Trophoblast cell (in vitro differentiated cells and primary cell): ENCODE data around the gene ZNF24.
A peak's percentile ranks its signal among the peaks of the same experiment; 100 is the strongest.

Experiments used
- DNase-seq, 2 donors: peaks; one replicate each; pipeline ENCODE4 v3.0.0-alpha.2; 2016
- H2AFZ ChIP-seq: 2 replicates; pipeline ENCODE4 v1.6.1; 2013; ENCODE audit warnings: low read length, moderate library complexity, mild to moderate bottlenecking; ENCODE audit not compliant: insufficient read depth, poor library complexity
- H2AK5ac ChIP-seq: 2 replicates; pipeline ENCODE4 v1.6.1; 2013; ENCODE audit warnings: mild to moderate bottlenecking, low read length
- H2BK120ac ChIP-seq: 2 replicates; pipeline ENCODE4 v1.6.1; 2013; ENCODE audit warnings: low read length, mild to moderate bottlenecking, moderate library complexity; ENCODE audit not compliant: insufficient read depth, poor library complexity
- H2BK12ac ChIP-seq: 2 replicates; pipeline ENCODE4 v1.6.1; 2013; ENCODE audit warnings: mild to moderate bottlenecking, low read length, moderate library complexity
- H2BK5ac ChIP-seq: 2 replicates; pipeline ENCODE4 v1.6.1; 2013; ENCODE audit warnings: low read length, low read depth, moderate library complexity, mild to moderate bottlenecking; ENCODE audit not compliant: poor library complexity
- H3K14ac ChIP-seq: 2 replicates; pipeline ENCODE4 v1.6.1; 2013; ENCODE audit warnings: mild to moderate bottlenecking, low read length
- H3K18ac ChIP-seq: 2 replicates; pipeline ENCODE4 v1.6.1; 2013; ENCODE audit warnings: mild to moderate bottlenecking, low read length
- H3K23ac ChIP-seq: 2 replicates; pipeline ENCODE4 v1.6.1; 2013; ENCODE audit warnings: low read length
- H3K27ac ChIP-seq: 2 replicates; pipeline ENCODE4 v1.5.1; 2013; ENCODE audit warnings: low read depth, mild to moderate bottlenecking, inconsistent platforms, low read length, moderate library complexity
- H3K27me3 ChIP-seq: 2 replicates; pipeline ENCODE4 v1.6.1; 2013; ENCODE audit warnings: inconsistent platforms, mild to moderate bottlenecking, low read length, moderate library complexity; ENCODE audit not compliant: insufficient read depth
- H3K36me3 ChIP-seq, 2 experiments: 1 replicate in 1 of 2; 2 replicates in 1 of 2; pipeline ENCODE4 v1.6.1; 2013; ENCODE audit warnings: low read length in 2 of 2, mild to moderate bottlenecking in 2 of 2, moderate library complexity in 1 of 2; ENCODE audit not compliant: insufficient read depth in 2 of 2, control insufficient read depth in 1 of 2
- H3K4ac ChIP-seq: 2 replicates; pipeline ENCODE4 v1.6.1; 2013; ENCODE audit warnings: low read depth, mild to moderate bottlenecking, low read length, moderate library complexity
- H3K4me1 ChIP-seq, 2 experiments: 1 replicate in 1 of 2; 2 replicates in 1 of 2; pipeline ENCODE4 v1.6.1; 2013; ENCODE audit warnings: low read length in 2 of 2, mild to moderate bottlenecking in 2 of 2, moderate library complexity in 1 of 2; ENCODE audit not compliant: insufficient read depth in 2 of 2, control insufficient read depth in 1 of 2
- H3K4me2 ChIP-seq: 2 replicates; pipeline ENCODE4 v1.6.1; 2013; ENCODE audit warnings: inconsistent platforms, mild to moderate bottlenecking, low read length, moderate library complexity
- H3K4me3 ChIP-seq: 2 replicates; pipeline ENCODE4 v1.5.1; 2013; ENCODE audit warnings: mild to moderate bottlenecking, low read depth, low read length, inconsistent platforms
- H3K79me1 ChIP-seq: one replicate; pipeline ENCODE4 v1.6.1; 2013; ENCODE audit warnings: low read length
- H3K79me2 ChIP-seq: 2 replicates; pipeline ENCODE4 v1.6.1; 2013; ENCODE audit warnings: low read length, mild to moderate bottlenecking; ENCODE audit not compliant: control insufficient read depth, insufficient read depth, poor library complexity
- H3K9ac ChIP-seq: 2 replicates; pipeline ENCODE4 v1.6.1; 2013; ENCODE audit warnings: mild to moderate bottlenecking, low read length
- H3K9me3 ChIP-seq: 2 replicates; pipeline ENCODE4 v1.6.1; 2013; ENCODE audit warnings: low read depth, mild to moderate bottlenecking, control low read depth, inconsistent platforms, low read length; ENCODE audit not compliant: insufficient read depth
- H4K12ac ChIP-seq: 2 replicates; pipeline ENCODE4 v1.6.1; 2013; ENCODE audit warnings: low read depth, mild to moderate bottlenecking, low read length, moderate library complexity
- H4K8ac ChIP-seq: 2 replicates; pipeline ENCODE4 v1.6.1; 2013; ENCODE audit warnings: low read depth, mild to moderate bottlenecking, low read length, moderate library complexity
- H4K91ac ChIP-seq: one replicate; pipeline ENCODE4 v1.6.1; 2013; ENCODE audit warnings: low read depth, mild to moderate bottlenecking, low read length, moderate library complexity
- WGBS: extraction: QIAGEN DNeasy Blood & Tissue Kit; methylation state at CpG from one replicate; pipeline ENCODE4 v1.1.7; 2013; ENCODE audit warnings: missing lambda C conversion rate; ENCODE audit not compliant: insufficient read length, insufficient coverage; ENCODE audit errors: extremely low coverage; 5-methylcytosine and 5-hydroxymethylcytosine counted together

Gene ZNF24

GRCh38 chr18:35284841-35285240, 59.4 kb downstream of the ZNF24 start:
- Histone ChIP-seq H3K79me2 (no peaks in the 10 kb centered on the region), H2AK5ac (no peak overlapping the region), H3K18ac (no peak overlapping the region), H2BK120ac (no peak overlapping the region), H3K14ac (no peak overlapping the region), H2BK5ac (no peak overlapping the region), H3K4me3 (peak overlapping the region; percentile 10), H3K9me3 (peaks cover 17% of the 10 kb centered on the region), H2BK12ac (no peak overlapping the region), H3K23ac (no peak overlapping the region), H4K12ac (no peak overlapping the region), H3K9ac (no peak overlapping the region), H3K4me2 (no peak overlapping the region), H3K4ac (no peak overlapping the region), H3K79me1 (peaks cover 3% of the 10 kb centered on the region), H3K27me3 (no peaks in the 10 kb centered on the region), H3K4me1 (peaks cover 0 to 3% of the 10 kb centered on the region in 2 experiments), H4K8ac (no peak overlapping the region), H2AFZ (no peak overlapping the region), H3K36me3 (peaks cover 15 to 16% of the 10 kb centered on the region in 2 experiments), H4K91ac (no peak overlapping the region), H3K27ac (no peak overlapping the region)
- DNase-seq = no peak
- no CpG with 5 or more reads among the region's 3 CpGs for WGBS

GRCh38 chr18:35283923-35284794, 60.1 kb downstream of the ZNF24 start:
- peaks cover 17% of the 10 kb centered on the region for H3K9me3 ChIP-seq

GRCh38 chr18:35282353-35282752, 61.9 kb downstream of the ZNF24 start:
- Histone ChIP-seq H3K4me3 (no peak overlapping the region), H3K4ac (no peak overlapping the region), H4K91ac (no peak overlapping the region), H3K27ac (no peak overlapping the region), H3K36me3 (peaks cover 15 to 16% of the 10 kb centered on the region in 2 experiments), H3K27me3 (no peaks in the 10 kb centered on the region), H3K79me1 (no peaks in the 10 kb centered on the region), H4K8ac (no peak overlapping the region), H3K4me1 (no peaks in the 10 kb centered on the region), H2AFZ (no peak overlapping the region), H3K4me2 (no peak overlapping the region), H3K23ac (no peak overlapping the region), H4K12ac (no peak overlapping the region), H2BK12ac (no peak overlapping the region), H2BK5ac (no peak overlapping the region), H3K14ac (no peak overlapping the region), H2BK120ac (no peak overlapping the region), H2AK5ac (no peak overlapping the region), H3K18ac (no peak overlapping the region), H3K9me3 (peaks cover 19% of the 10 kb centered on the region), H3K79me2 (no peaks in the 10 kb centered on the region), H3K9ac (no peak overlapping the region)
- DNase-seq = peak in 1 of 2 donors; percentile 29
- WGBS = no CpG with 5 or more reads among the region's 1 CpG

More at GRCh38 chr18:35283923-35284794, 60.1 kb downstream of the ZNF24 start:
- Histone ChIP-seq H4K91ac (no peak overlapping the region), H2BK12ac (no peak overlapping the region), H3K36me3 (peaks cover 15 to 16% of the 10 kb centered on the region in 2 experiments), H2BK5ac (no peak overlapping the region), H2BK120ac (no peak overlapping the region), H3K4me2 (no peak overlapping the region), H4K8ac (no peak overlapping the region), H3K14ac (no peak overlapping the region), H3K23ac (no peak overlapping the region), H3K79me2 (no peaks in the 10 kb centered on the region), H4K12ac (no peak overlapping the region), H3K27me3 (no peaks in the 10 kb centered on the region), H3K27ac (no peak overlapping the region), H3K18ac (no peak overlapping the region), H2AFZ (no peak overlapping the region), H3K79me1 (no peaks in the 10 kb centered on the region), H3K4me1 (peaks cover 0 to under 1% of the 10 kb centered on the region in 2 experiments), H2AK5ac (no peak overlapping the region), H3K4me3 (peak overlapping the region; percentile 10), H3K4ac (no peak overlapping the region), H3K9ac (no peak overlapping the region)
- no peak for DNase-seq
- WGBS = no CpG with 5 or more reads among the region's 7 CpGs
